B cell (primary cell): ENCODE results near the gene EEFSEC.

Source experiments
- EZH2 ChIP-seq: IDR thresholded peaks from 2 replicates; pipeline ENCODE4 v1.6.1; 2012; ENCODE audit warnings: borderline replicate concordance, low read depth, mild to moderate bottlenecking, moderate library complexity, low read length; ENCODE audit not compliant: insufficient read depth, poor library complexity, severe bottlenecking
- TF ChIP-seq, protein P1 (sequence below): fragments of 200-600 bp; IDR thresholded peaks from one replicate; pipeline ENCODE4 v1.8.0; 2022; ENCODE audit warnings: antibody characterized with exemption, mild to moderate bottlenecking

DNA sequence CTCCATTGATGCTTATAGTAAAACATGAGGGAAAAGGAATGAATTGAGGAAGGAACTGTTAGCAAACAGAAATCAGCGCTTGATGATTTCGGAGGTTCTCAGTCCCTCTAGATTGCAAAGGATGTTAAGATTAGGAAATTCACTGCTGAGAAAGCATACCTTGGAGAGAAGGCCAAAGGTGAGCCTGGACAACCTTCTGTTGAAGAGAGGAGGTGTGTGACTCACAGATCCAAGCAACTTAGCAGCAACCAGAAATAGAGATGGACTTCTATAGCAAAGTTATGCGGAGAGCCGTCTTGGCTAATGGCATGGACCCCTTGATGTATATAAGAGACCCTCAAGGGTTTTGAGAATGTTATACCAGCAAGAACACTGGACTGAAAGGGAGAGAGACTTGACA lies 114.3 kb downstream of the EEFSEC start:
- TF ChIP-seq, protein P1, sequence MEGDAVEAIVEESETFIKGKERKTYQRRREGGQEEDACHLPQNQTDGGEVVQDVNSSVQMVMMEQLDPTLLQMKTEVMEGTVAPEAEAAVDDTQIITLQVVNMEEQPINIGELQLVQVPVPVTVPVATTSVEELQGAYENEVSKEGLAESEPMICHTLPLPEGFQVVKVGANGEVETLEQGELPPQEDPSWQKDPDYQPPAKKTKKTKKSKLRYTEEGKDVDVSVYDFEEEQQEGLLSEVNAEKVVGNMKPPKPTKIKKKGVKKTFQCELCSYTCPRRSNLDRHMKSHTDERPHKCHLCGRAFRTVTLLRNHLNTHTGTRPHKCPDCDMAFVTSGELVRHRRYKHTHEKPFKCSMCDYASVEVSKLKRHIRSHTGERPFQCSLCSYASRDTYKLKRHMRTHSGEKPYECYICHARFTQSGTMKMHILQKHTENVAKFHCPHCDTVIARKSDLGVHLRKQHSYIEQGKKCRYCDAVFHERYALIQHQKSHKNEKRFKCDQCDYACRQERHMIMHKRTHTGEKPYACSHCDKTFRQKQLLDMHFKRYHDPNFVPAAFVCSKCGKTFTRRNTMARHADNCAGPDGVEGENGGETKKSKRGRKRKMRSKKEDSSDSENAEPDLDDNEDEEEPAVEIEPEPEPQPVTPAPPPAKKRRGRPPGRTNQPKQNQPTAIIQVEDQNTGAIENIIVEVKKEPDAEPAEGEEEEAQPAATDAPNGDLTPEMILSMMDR: no peak
- TF ChIP-seq EZH2: no peak
